COLO829 (cell line): ENCODE data around the gene EXOC7.
A peak's percentile ranks its signal among the peaks of the same experiment; 100 is the strongest.
"Not testable (repeated sequence)": the region's sequence is repeated elsewhere in the genome, so short reads cannot be mapped to it uniquely, and the experiment has no call there.

Experiments
- DNase-seq: peaks from one replicate; pipeline ENCODE4 v3.0.0; 2012; ENCODE audit warnings: low spot score

EXOC7 gene

GRCh38 chr17:76075364-76076145 is 28.0 kb downstream of the EXOC7 start:
- no peak for DNase-seq

- DNase-seq = no peak
Measured at GRCh38 chr17:76074390-76075363, 28.9 kb downstream of the EXOC7 start, which contains the start of gene GALR2. GALR2 (plus strand) TSS chr17:76074781; CDS start chr17:76074884, 103 bp downstream.

GRCh38 chr17:76072148-76072858 is 31.3 kb downstream of the EXOC7 start, which contains the start of gene SRP68:
SRP68 (minus strand) TSS chr17:76072517; CDS start chr17:76072491, 26 bp downstream.
- peak; percentile 92 for DNase-seq

GRCh38 chr17:76071531-76072147 is 31.9 kb downstream of the EXOC7 start:
- no peak for DNase-seq

- no peak for DNase-seq
Measured at GRCh38 chr17:76065775-76066174, 37.8 kb downstream of the EXOC7 start.

GRCh38 chr17:76063875-76064546 is 39.6 kb downstream of the EXOC7 start:
- no peak for DNase-seq

GRCh38 chr17:76058264-76058663 is 45.3 kb downstream of the EXOC7 start:
- DNase-seq = not testable (repeated sequence)

- DNase-seq = no peak
Measured at GRCh38 chr17:76056882-76057281, 46.7 kb downstream of the EXOC7 start.

- DNase-seq = peak; percentile 42
Measured at GRCh38 chr17:76054112-76054476, 49.5 kb downstream of the EXOC7 start.

GRCh38 chr17:76053246-76054111 is 50.1 kb downstream of the EXOC7 start:
- DNase-seq = peak; percentile 82

- no peak for DNase-seq
Measured at GRCh38 chr17:76051561-76051960, 52.0 kb downstream of the EXOC7 start.

GRCh38 chr17:76050538-76051467 is 52.8 kb downstream of the EXOC7 start:
- no peak for DNase-seq

GRCh38 chr17:76049836-76050537 is 53.6 kb downstream of the EXOC7 start:
- no peak for DNase-seq

GRCh38 chr17:76049239-76049638 is 54.3 kb downstream of the EXOC7 start:
- no peak for DNase-seq

- no peak for DNase-seq
Measured at GRCh38 chr17:76048711-76049110, 54.9 kb downstream of the EXOC7 start.

GRCh38 chr17:76048025-76048605 is 55.5 kb downstream of the EXOC7 start:
- no peak for DNase-seq

GRCh38 chr17:76046064-76046463 is 57.5 kb downstream of the EXOC7 start:
- no peak for DNase-seq

- DNase-seq = not testable (repeated sequence)
Measured at GRCh38 chr17:76044475-76045007, 59.0 kb downstream of the EXOC7 start.
